UCSD-AML1 (cell line): ENCODE measurements around the gene NPIPB2.
"Not testable (repeated sequence)": the region's sequence is repeated elsewhere in the genome, so short reads cannot be mapped to it uniquely, and the experiment has no call there.

Experiments used
- DNase-seq: peaks from one replicate; lab custom pipeline; 2025; ENCODE audit not compliant: unreplicated experiment; lab: John Stamatoyannopoulos, UW

The NPIPB2 gene

GRCh38 chr16:11962457-11962856 lies 20.6 kb upstream of the NPIPB2 start:
- not testable (repeated sequence) for DNase-seq

GRCh38 chr16:11957591-11958395 lies 15.9 kb upstream of the NPIPB2 start:
- DNase-seq = no peak

GRCh38 chr16:11956558-11956957 lies 14.7 kb upstream of the NPIPB2 start:
- DNase-seq = no peak

- no peak for DNase-seq
Observed at GRCh38 chr16:11955713-11956123, 13.9 kb upstream of the NPIPB2 start.

- DNase-seq = not testable (repeated sequence)
Observed at GRCh38 chr16:11953576-11953975, 11.7 kb upstream of the NPIPB2 start.

GRCh38 chr16:11950388-11950787 lies 8.5 kb upstream of the NPIPB2 start:
- no peak for DNase-seq

- no peak for DNase-seq
Observed at GRCh38 chr16:11949527-11949926, 7.7 kb upstream of the NPIPB2 start.

GRCh38 chr16:11948819-11949218 lies 7.0 kb upstream of the NPIPB2 start:
- no peak for DNase-seq

GRCh38 chr16:11946433-11946832 lies 4.6 kb upstream of the NPIPB2 start:
- DNase-seq = no peak

- DNase-seq = not testable (repeated sequence)
Observed at GRCh38 chr16:11927350-11927749, 14.5 kb downstream of the NPIPB2 start.

GRCh38 chr16:11924046-11924445 lies 17.8 kb downstream of the NPIPB2 start:
- not testable (repeated sequence) for DNase-seq

GRCh38 chr16:11916524-11917285 lies 25.1 kb downstream of the NPIPB2 start:
- DNase-seq = no peak

- peak; percentile 99 for DNase-seq
Observed at GRCh38 chr16:11915644-11916523, 26.0 kb downstream of the NPIPB2 start, which contains the start of gene GSPT1. Gene GSPT1 (minus strand): TSS chr16:11915956. CDS start chr16:11915720, 236 bp downstream.

- peak; percentile 50 for DNase-seq
Observed at GRCh38 chr16:11915114-11915643, 26.7 kb downstream of the NPIPB2 start.

GRCh38 chr16:11914210-11915113 lies 27.4 kb downstream of the NPIPB2 start:
- DNase-seq = peak; percentile 29

- no peak for DNase-seq
Observed at GRCh38 chr16:11913425-11914079, 28.3 kb downstream of the NPIPB2 start.

GRCh38 chr16:11909653-11910545 lies 31.9 kb downstream of the NPIPB2 start:
- DNase-seq = no peak
